ENCODE data around the gene SNPH. TPM values are rescaled to one million over a fixed set of nuclear protein-coding genes. Genes with fewer than 3 reads are reported as not detected.

SNPH gene
- total RNA-seq, 6 experiments from 2014 or later, result 12.0 to 15.3 (median 13.3) TPM

DNA sequence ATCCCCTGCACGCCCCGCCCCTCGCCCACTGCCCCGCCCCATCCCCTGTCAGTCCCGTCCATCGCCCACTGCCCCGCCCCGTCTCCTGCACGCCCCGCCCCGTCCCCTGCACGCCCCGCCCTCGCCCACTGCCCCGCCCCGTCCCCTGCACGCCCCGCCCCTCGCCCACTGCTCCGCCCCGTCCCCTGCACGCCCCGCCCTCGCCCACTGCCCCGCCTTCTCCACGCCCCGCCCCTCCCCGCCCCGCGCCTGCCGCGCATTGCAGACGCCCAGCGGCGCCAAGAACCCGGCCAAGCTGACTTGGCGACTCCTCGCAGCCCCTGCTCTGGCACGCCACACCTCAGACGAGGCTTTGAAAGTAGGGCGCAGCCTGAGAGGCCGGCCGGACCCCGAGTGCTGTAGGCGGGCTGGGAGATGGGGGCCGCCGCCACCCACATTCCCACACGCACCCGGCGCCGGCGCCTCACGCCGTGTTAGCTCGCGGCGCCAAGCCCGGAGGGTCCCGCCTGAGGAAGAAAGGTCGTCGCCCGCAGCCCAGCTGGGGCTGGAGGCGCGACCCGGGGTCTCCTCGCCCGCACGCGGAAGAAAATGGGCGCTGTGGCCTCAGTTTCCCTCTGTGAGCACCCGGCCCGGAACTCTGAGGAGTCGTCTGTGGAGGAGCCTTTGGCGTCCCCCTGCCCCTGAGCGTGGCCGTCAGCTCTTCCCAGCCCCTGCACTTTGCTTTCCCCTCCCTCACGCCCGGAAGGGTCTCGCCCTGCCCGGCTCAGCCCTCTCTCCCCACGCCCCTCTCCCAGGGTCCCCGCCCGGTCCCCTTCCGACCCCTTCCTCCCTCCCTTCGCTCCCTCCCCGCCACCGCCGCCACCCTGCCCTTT, 40.1 kb upstream of the SNPH start, which contains the start of gene RAD21L1:
TSS of gene RAD21L1 (plus strand) at position 262 of the 872 bp plus-strand sequence. CDS start 2,410 bp downstream, outside the sequence.
- peaks cover 3% of the 10 kb centered on the region; the same call in 1 of the 2 replicates for H3K27me3 Mint-ChIP-seq (ENCODE audit: insufficient read depth)
- no peak for TF ChIP-seq CTCF (IDR thresholded peaks at IDR 0.05)
- H3K27ac Mint-ChIP-seq, result peak within 1 kb of the TSS; percentile 74
- DNase-seq, result peak; percentile 57
- H3K4me3 Mint-ChIP-seq, result peak within 1 kb of the TSS; percentile 86
- no peaks in the 10 kb centered on the region for H3K36me3 Mint-ChIP-seq (ENCODE audit: low read depth)
- no peaks in the 10 kb centered on the region for H3K4me1 Mint-ChIP-seq (ENCODE audit: low read depth)
- peaks cover 10% of the 10 kb centered on the region; the same call in 1 of the 2 replicates for H3K9me3 Mint-ChIP-seq

GRCh38 chr20:1229541-1229940, 36.6 kb upstream of the SNPH start:
- Mint-ChIP-seq H3K36me3 (ENCODE audit: low read depth) (no peaks in the 10 kb centered on the region), H3K4me3 (no peak overlapping the region), H3K27ac (no peak overlapping the region), H3K27me3 (ENCODE audit: insufficient read depth) (no peaks in the 10 kb centered on the region), H3K4me1 (ENCODE audit: low read depth) (no peaks in the 10 kb centered on the region), H3K9me3 (no peaks in the 10 kb centered on the region)
- DNase-seq, result no peak
- TF ChIP-seq CTCF (IDR thresholded peaks at IDR 0.05), result no peak

- Mint-ChIP-seq H3K27me3 (ENCODE audit: insufficient read depth) (no peaks in the 10 kb centered on the region), H3K4me1 (ENCODE audit: low read depth) (no peaks in the 10 kb centered on the region)
- no peak for TF ChIP-seq CTCF (IDR thresholded peaks at IDR 0.05)
These were observed 33.6 kb upstream of the SNPH start for GRCh38 chr20:1232286-1233111.

DNA sequence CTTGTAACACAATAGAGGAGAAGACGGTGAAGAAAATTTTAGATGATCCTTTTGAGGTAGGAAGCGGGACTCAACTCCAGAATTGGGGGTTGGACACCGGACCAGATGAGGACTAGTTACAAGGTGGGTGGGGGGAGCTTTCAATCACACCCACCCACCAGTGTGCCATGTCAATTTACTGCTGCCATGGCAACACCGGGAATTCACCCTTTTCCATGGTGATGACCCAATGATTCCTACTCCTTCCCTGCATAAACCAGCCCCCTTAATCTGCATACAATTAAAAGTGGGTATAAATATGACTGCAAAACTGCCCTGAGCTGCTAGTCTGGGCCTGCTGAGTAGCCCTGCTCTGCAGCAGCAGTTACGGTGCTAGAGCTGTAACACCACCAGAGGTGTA, 25.5 kb upstream of the SNPH start:
- no peaks in the 10 kb centered on the region for H3K27me3 Mint-ChIP-seq (ENCODE audit: insufficient read depth)
- H3K9me3 Mint-ChIP-seq, result no peaks in the 10 kb centered on the region
- no peak for TF ChIP-seq CTCF (IDR thresholded peaks at IDR 0.05)
- H3K4me3 Mint-ChIP-seq, result no peak overlapping the region
- H3K36me3 Mint-ChIP-seq (ENCODE audit: low read depth), result no peaks in the 10 kb centered on the region
- H3K27ac Mint-ChIP-seq, result no peak overlapping the region
- peaks cover 39% of the 10 kb centered on the region for H3K4me1 Mint-ChIP-seq (ENCODE audit: low read depth)
- DNase-seq, result no peak

More at GRCh38 chr20:1232286-1233111, 33.6 kb upstream of the SNPH start:
- Mint-ChIP-seq H3K4me3 (no peak overlapping the region), H3K9me3 (no peaks in the 10 kb centered on the region), H3K36me3 (ENCODE audit: low read depth) (no peaks in the 10 kb centered on the region), H3K27ac (no peak overlapping the region)
- DNase-seq, result no peak

- no peak overlapping the region for H3K4me3 Mint-ChIP-seq
- peaks cover 39% of the 10 kb centered on the region for H3K4me1 Mint-ChIP-seq (ENCODE audit: low read depth)
- TF ChIP-seq CTCF (IDR thresholded peaks at IDR 0.05), result no peak
- no peaks in the 10 kb centered on the region for H3K36me3 Mint-ChIP-seq (ENCODE audit: low read depth)
- no peaks in the 10 kb centered on the region for H3K27me3 Mint-ChIP-seq (ENCODE audit: insufficient read depth)
- DNase-seq, result no peak
- H3K27ac Mint-ChIP-seq, result peak overlapping the region; percentile 84
- H3K9me3 Mint-ChIP-seq, result no peaks in the 10 kb centered on the region
These were observed 24.6 kb upstream of the SNPH start for GRCh38 chr20:1241456-1241855.

All from HFFc6 (cell line).